CD4-positive, alpha-beta memory T cell (primary cell): ENCODE measurements around the gene LRRC58. TPM values are rescaled to one million over a fixed set of nuclear protein-coding genes. Genes with fewer than 3 reads are reported as not detected.
A peak's percentile ranks its signal among the peaks of the same experiment; 100 is the strongest.
"Not testable (repeated sequence)": the region's sequence is repeated elsewhere in the genome, so short reads cannot be mapped to it uniquely, and the experiment has no call there.

Source experiments
- CTCF ChIA-PET: fragments of 350-600 bp; sonication (Branson Sonifier 250); formaldehyde crosslinking; loops from one replicate; lab custom pipeline; 2021; ENCODE audit warnings: inconsistent platforms; ENCODE audit not compliant: partially characterized antibody; lab: Charles Lee
- POLR2A ChIA-PET: fragments of 350-600 bp; sonication (Branson Sonifier 250); formaldehyde crosslinking; loops from one replicate; lab custom pipeline; 2021; ENCODE audit not compliant: partially characterized antibody; lab: Charles Lee
- DNase-seq, 5 donors: peaks; one replicate each; pipeline versions ENCODE4 v3.0.0 to v3.0.0-alpha.2; 2020 to 2022; ENCODE audit warnings: mixed read lengths in 1 of 5
- H3K27ac ChIP-seq: one replicate; pipeline ENCODE4 v1.7.0; 2013; ENCODE audit warnings: low read depth, low read length
- H3K27me3 ChIP-seq: 2 replicates; pipeline ENCODE4 v1.7.0; 2013; ENCODE audit warnings: mild to moderate bottlenecking, low read length, moderate library complexity; ENCODE audit not compliant: insufficient read depth
- H3K36me3 ChIP-seq: 2 replicates; pipeline ENCODE4 v1.7.0; 2013; ENCODE audit warnings: mild to moderate bottlenecking, low read length, moderate library complexity; ENCODE audit not compliant: insufficient read depth
- H3K4me1 ChIP-seq: 2 replicates; pipeline ENCODE4 v1.7.0; 2013; ENCODE audit warnings: mild to moderate bottlenecking, low read length, moderate library complexity; ENCODE audit not compliant: insufficient read depth
- H3K4me3 ChIP-seq, 2 donors: one replicate each; pipeline ENCODE4 v1.7.0; 2013; ENCODE audit warnings: low read length in 2 of 2, mild to moderate bottlenecking in 1 of 2
- H3K9me3 ChIP-seq, 2 donors: one replicate each; pipeline ENCODE4 v1.7.0; 2013; ENCODE audit warnings: low read length in 2 of 2, control low read depth in 1 of 2; ENCODE audit not compliant: control insufficient read depth in 1 of 2
- H3K27ac Mint-ChIP-seq, 7 donors: one replicate each; pipeline ENCODE4 v1.8.0; 2020 to 2021; ENCODE audit warnings: mixed read lengths in 7 of 7, mild to moderate bottlenecking in 6 of 7, inconsistent platforms in 3 of 7, moderate library complexity in 3 of 7
- H3K27me3 Mint-ChIP-seq, 2 donors: one replicate each; pipeline ENCODE4 v1.8.0; 2020 to 2021; ENCODE audit warnings: mixed read lengths in 2 of 2
- H3K36me3 Mint-ChIP-seq, 2 donors: one replicate each; pipeline ENCODE4 v1.8.0; 2020 to 2021; ENCODE audit warnings: mixed read lengths in 2 of 2, inconsistent platforms in 1 of 2, mild to moderate bottlenecking in 1 of 2
- H3K4me1 Mint-ChIP-seq, 4 donors: one replicate each; pipeline ENCODE4 v1.8.0; 2020 to 2021; ENCODE audit warnings: mixed read lengths in 4 of 4, mild to moderate bottlenecking in 1 of 4
- H3K4me3 Mint-ChIP-seq, 8 donors: one replicate each; pipeline ENCODE4 v1.8.0; 2020 to 2021; ENCODE audit warnings: mixed read lengths in 8 of 8, mild to moderate bottlenecking in 7 of 8, moderate library complexity in 6 of 8, inconsistent platforms in 3 of 8
- H3K9me3 Mint-ChIP-seq, 8 donors: one replicate each; pipeline ENCODE4 v1.8.0; 2020 to 2021; ENCODE audit warnings: mixed read lengths in 8 of 8, mild to moderate bottlenecking in 5 of 8, inconsistent platforms in 3 of 8, moderate library complexity in 1 of 8
- intact Hi-C: fragments of 100-400 bp; cut with micrococcal nuclease; formaldehyde crosslinking; loops from one replicate; pipeline ENCODE4 v1.15.1; 2023
- polyA plus RNA-seq, 2 donors: library from polyadenylated mRNA; unstranded; fragments of 300-500 nt; fragmentation: Illumina TruSeq; gene quantifications; one replicate each; pipeline ENCODE4 v1.2.3, GENCODE V29; 2021
- total RNA-seq, 2 experiments: library from RNA; stranded (reverse); gene quantifications; one replicate each; pipeline ENCODE4 v1.2.3, GENCODE V29; 2021

The LRRC58 gene
- total and polyA plus RNA-seq, 4 experiments from 2014 or later, result 6.0 to 23.6 (median 15.9) TPM

- H3K36me3 Mint-ChIP-seq, result peaks cover 33 to 49% of the 10 kb centered on the region in 2 donors
These were observed 25.0 kb downstream of the LRRC58 start for GRCh38 chr3:120324190-120324589.

DNA sequence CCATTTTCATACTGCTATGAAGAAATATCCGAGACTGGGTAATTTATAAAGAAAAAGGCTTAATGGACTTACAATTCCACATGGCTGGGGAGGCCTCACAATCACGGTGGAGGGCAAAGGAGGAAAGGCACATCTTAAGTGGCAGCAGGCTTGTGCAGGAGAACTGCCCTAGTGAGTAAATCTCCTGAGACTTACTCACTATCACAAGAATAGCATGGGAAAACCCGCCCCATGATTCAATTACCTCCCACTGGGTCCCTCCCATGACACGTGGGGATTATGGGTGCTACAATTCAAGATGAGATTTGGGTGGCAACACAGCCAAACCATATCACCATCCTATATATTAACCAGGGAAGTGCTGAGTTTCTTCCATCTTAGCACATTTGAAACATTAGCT lies 25.4 kb downstream of the LRRC58 start:
- H3K36me3 ChIP-seq, result peaks cover 11% of the 10 kb centered on the region
- CTCF ChIA-PET, H3K4me1 ChIP-seq, H3K27ac ChIP-seq, H3K9me3 Mint-ChIP-seq, POLR2A ChIA-PET, DNase-seq, H3K27me3 ChIP-seq, H3K9me3 ChIP-seq, intact Hi-C loops, H3K4me1 Mint-ChIP-seq, H3K27me3 Mint-ChIP-seq, H3K4me3 ChIP-seq, H3K4me3 Mint-ChIP-seq: not testable (repeated sequence)
- Mint-ChIP-seq H3K27ac (peak overlapping the region in 1 of 7 donors; percentile 41), H3K36me3 (peaks cover 36 to 49% of the 10 kb centered on the region in 2 donors)

More at GRCh38 chr3:120324190-120324589, 25.0 kb downstream of the LRRC58 start:
- ChIA-PET CTCF (no interaction called here), POLR2A (no interaction called here)
- Mint-ChIP-seq H3K4me3 (no peak overlapping the region), H3K27me3 (no peaks in the 10 kb centered on the region), H3K9me3 (peaks cover 0 to 6% (median 1%) of the 10 kb centered on the region in 8 donors), H3K27ac (no peak overlapping the region), H3K4me1 (peaks cover 0 to 2% (median 0%) of the 10 kb centered on the region in 4 donors)
- H3K4me3 ChIP-seq, result no peak overlapping the region
- DNase-seq, result no peak
- H3K9me3 ChIP-seq, result no peaks in the 10 kb centered on the region
- peaks cover 11% of the 10 kb centered on the region for H3K36me3 ChIP-seq
- intact Hi-C loops, result no loop called here
- no peaks in the 10 kb centered on the region for H3K27me3 ChIP-seq
- H3K27ac ChIP-seq, result no peak overlapping the region
- no peaks in the 10 kb centered on the region for H3K4me1 ChIP-seq

- no peak overlapping the region for H3K27ac ChIP-seq
- no peak for DNase-seq
- Mint-ChIP-seq H3K9me3 (peaks cover 2 to 20% (median 12%) of the 10 kb centered on the region in 8 donors), H3K4me1 (no peaks in the 10 kb centered on the region), H3K4me3 (no peak overlapping the region), H3K27me3 (no peaks in the 10 kb centered on the region), H3K36me3 (peaks cover 17 to 43% of the 10 kb centered on the region in 2 donors), H3K27ac (no peak overlapping the region)
- H3K4me1 ChIP-seq, result no peaks in the 10 kb centered on the region
- POLR2A ChIA-PET, result no interaction called here
- H3K27me3 ChIP-seq, result no peaks in the 10 kb centered on the region
- H3K9me3 ChIP-seq, result no peaks in the 10 kb centered on the region
- H3K4me3 ChIP-seq, result no peak overlapping the region
- CTCF ChIA-PET, result no interaction called here
- H3K36me3 ChIP-seq, result no peaks in the 10 kb centered on the region
- intact Hi-C loops, result no loop called here
These were observed 37.0 kb downstream of the LRRC58 start for GRCh38 chr3:120311863-120312794.

- Histone ChIP-seq H3K27me3 (no peaks in the 10 kb centered on the region), H3K4me3 (no peak overlapping the region), H3K36me3 (no peaks in the 10 kb centered on the region), H3K9me3 (no peaks in the 10 kb centered on the region), H3K27ac (no peak overlapping the region), H3K4me1 (no peaks in the 10 kb centered on the region)
- Mint-ChIP-seq H3K4me1 (no peaks in the 10 kb centered on the region), H3K9me3 (no peaks in the 10 kb centered on the region), H3K36me3 (no peaks in the 10 kb centered on the region), H3K4me3 (no peak overlapping the region), H3K27ac (peak overlapping the region in 1 of 7 donors; percentile 4), H3K27me3 (peaks cover 0 to 4% of the 10 kb centered on the region in 2 donors)
- no peak for DNase-seq
- intact Hi-C loops, result no loop called here
- ChIA-PET CTCF (interaction anchor here (1.7 kb wide), 1 partner anchor 9 kb away, joined by 4 read pairs; no protein-coding TSS in a partner anchor), POLR2A (no interaction called here)
These were observed 42.4 kb downstream of the LRRC58 start for GRCh38 chr3:120306519-120307455.

DNA sequence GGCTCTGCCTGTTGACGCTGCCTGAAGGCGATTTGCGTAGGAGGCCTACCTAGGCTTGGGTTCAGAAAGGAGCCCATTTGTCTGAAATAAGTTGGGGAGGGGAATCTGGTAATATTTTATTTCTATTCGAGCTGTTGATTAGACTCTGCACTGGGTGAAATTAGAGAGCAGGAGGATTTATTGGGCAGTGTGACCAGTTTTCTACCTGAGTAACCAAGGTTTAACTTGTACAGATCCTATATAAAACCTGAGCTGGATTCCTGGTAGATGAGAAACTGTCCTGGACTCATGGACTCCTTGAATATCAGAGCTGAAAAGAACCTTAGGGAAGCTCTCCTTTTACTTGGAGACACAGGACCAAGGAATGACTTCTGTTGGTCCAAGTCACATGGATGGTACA lies 44.5 kb downstream of the LRRC58 start:
- ChIA-PET CTCF (no interaction called here), POLR2A (no interaction called here)
- no peaks in the 10 kb centered on the region for H3K9me3 ChIP-seq
- H3K36me3 ChIP-seq, result no peaks in the 10 kb centered on the region
- H3K4me1 ChIP-seq, result no peaks in the 10 kb centered on the region
- Mint-ChIP-seq H3K36me3 (no peaks in the 10 kb centered on the region), H3K4me3 (no peak overlapping the region), H3K4me1 (no peaks in the 10 kb centered on the region), H3K27me3 (peaks cover 0 to 4% of the 10 kb centered on the region in 2 donors), H3K27ac (no peak overlapping the region), H3K9me3 (no peaks in the 10 kb centered on the region)
- no peak overlapping the region for H3K27ac ChIP-seq
- H3K4me3 ChIP-seq, result no peak overlapping the region
- H3K27me3 ChIP-seq, result no peaks in the 10 kb centered on the region
- intact Hi-C loops, result no loop called here
- no peak for DNase-seq

DNA sequence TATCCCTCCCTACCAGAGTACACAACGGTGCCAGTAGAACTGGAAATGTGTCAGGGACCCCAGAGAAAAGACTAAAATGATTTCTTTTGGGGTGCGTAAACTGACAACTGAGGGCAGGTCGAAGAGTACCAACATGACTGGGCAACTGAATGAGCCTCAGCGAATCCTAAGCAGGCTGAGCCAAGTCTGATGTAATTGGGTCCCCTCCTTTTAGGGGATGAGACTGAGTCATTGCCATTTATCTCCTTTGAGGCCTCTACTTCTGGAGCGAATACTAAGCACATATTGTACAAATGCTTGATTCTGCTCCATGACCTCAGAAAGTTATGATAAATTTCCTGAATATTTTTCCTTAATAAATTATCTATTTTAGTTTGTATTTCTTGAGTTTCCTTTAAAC lies 46.8 kb downstream of the LRRC58 start:
- H3K4me1 Mint-ChIP-seq, result no peaks in the 10 kb centered on the region
- POLR2A ChIA-PET, result no interaction called here
- H3K9me3 Mint-ChIP-seq, result no peaks in the 10 kb centered on the region

DNA sequence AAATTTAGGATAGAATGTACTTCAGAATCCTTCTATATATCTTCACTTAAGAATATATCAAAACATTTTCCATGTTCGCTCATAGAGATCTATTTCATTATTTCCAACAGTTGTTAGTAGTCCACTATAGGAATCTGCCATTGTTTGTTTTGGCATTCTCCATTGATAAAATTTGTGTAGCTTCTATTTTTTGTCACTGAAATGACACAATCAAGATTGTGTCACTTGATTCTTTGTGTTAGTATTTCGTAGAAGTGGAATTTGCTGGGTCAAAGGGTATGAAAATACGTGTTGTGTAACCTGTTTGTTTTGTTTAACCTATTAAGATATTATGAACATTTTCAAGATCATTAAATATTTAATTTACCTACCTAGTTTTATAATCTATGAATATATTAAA lies 48.2 kb downstream of the LRRC58 start:
- no peak overlapping the region for H3K27ac ChIP-seq
- ChIA-PET CTCF (interaction anchor here (1.6 kb wide), 1 partner anchor 117 kb away, joined by 5 read pairs; no protein-coding TSS in a partner anchor), POLR2A (no interaction called here)
- Mint-ChIP-seq H3K27me3 (peaks cover 0 to 4% of the 10 kb centered on the region in 2 donors), H3K27ac (no peak overlapping the region), H3K36me3 (no peaks in the 10 kb centered on the region), H3K4me1 (no peaks in the 10 kb centered on the region), H3K4me3 (no peak overlapping the region), H3K9me3 (no peaks in the 10 kb centered on the region)
- intact Hi-C loops, result no loop called here
- no peak for DNase-seq
- H3K4me1 ChIP-seq, result no peaks in the 10 kb centered on the region
- H3K27me3 ChIP-seq, result no peaks in the 10 kb centered on the region
- no peaks in the 10 kb centered on the region for H3K9me3 ChIP-seq
- H3K36me3 ChIP-seq, result no peaks in the 10 kb centered on the region
- no peak overlapping the region for H3K4me3 ChIP-seq

More for the DNA sequence above, 46.8 kb downstream of the LRRC58 start:
- H3K9me3 ChIP-seq, result no peaks in the 10 kb centered on the region
- H3K4me3 ChIP-seq, result no peak overlapping the region
- CTCF ChIA-PET, result no interaction called here
- no peaks in the 10 kb centered on the region for H3K36me3 ChIP-seq
- no peaks in the 10 kb centered on the region for H3K4me1 ChIP-seq
- H3K27ac ChIP-seq, result no peak overlapping the region
- no peak overlapping the region for H3K4me3 Mint-ChIP-seq
- DNase-seq, result no peak
- H3K27me3 Mint-ChIP-seq, result peaks cover 0 to 4% of the 10 kb centered on the region in 2 donors
- no peaks in the 10 kb centered on the region for H3K36me3 Mint-ChIP-seq
- intact Hi-C loops, result no loop called here
- no peaks in the 10 kb centered on the region for H3K27me3 ChIP-seq
- H3K27ac Mint-ChIP-seq, result no peak overlapping the region
